Cardiac septum (tissue), 1 donor: ENCODE data around the gene PTGDS. TPM values are rescaled to one million over a fixed set of nuclear protein-coding genes. Genes with fewer than 3 reads are reported as not detected.

Experiments
- DNase-seq: peaks from one replicate; pipeline ENCODE4 v3.0.0-alpha.2; 2020; ENCODE audit warnings: low spot score
- intact Hi-C: fragments of 100-400 bp; cut with DNase I; formaldehyde crosslinking; loops from one replicate; pipeline ENCODE4 v1.14.0; 2022
- total RNA-seq: library from RNA; stranded (reverse); fragmentation: NEBNext Ultra II Directional; extraction: Animal tissue kit (Norgen Biotek cat#: 25700); gene quantifications from one replicate; pipeline ENCODE4 v1.2.1, GENCODE V29; 2021
- donor health status: DM: no; HTN: no; CAD: no.

PTGDS gene
- total RNA-seq, 1 donor from 2014 or later, result 1,323 TPM

GRCh38 chr9:136944519-136945332 lies 32.6 kb upstream of the PTGDS start, which contains the start of the genes C8G and FBXW5:
Gene C8G, plus strand, starts transcription at chr9:136945243. Its CDS starts 78 bp downstream, at chr9:136945321.
Gene FBXW5, minus strand, starts transcription at chr9:136944738. Its CDS starts 655 bp downstream, at chr9:136944083.
- intact Hi-C loops, result loop anchor here (2.0 to 5.0 kb wide), 3 partner anchors 42 to 154 kb away; partner anchors contain the start of genes TMEM141 and TRAF2
- peak; percentile 98 for DNase-seq

GRCh38 chr9:136945333-136946227 lies 31.7 kb upstream of the PTGDS start:
- intact Hi-C loops, result loop anchor here (2.0 kb wide), 2 partner anchors 43 to 155 kb away; partner anchors contain the start of gene TMEM141
- DNase-seq, result no peak

GRCh38 chr9:136946228-136947027 lies 30.9 kb upstream of the PTGDS start:
- DNase-seq, result no peak
- intact Hi-C loops, result no loop called here

- intact Hi-C loops, result no loop called here
- DNase-seq, result no peak
Measured at GRCh38 chr9:136947028-136947891, 30.0 kb upstream of the PTGDS start.

- no peak for DNase-seq
- intact Hi-C loops, result loop anchor here (2.0 kb wide), 1 partner anchor 87 kb away; no protein-coding TSS in a partner anchor
Measured at GRCh38 chr9:136947955-136948510, 29.3 kb upstream of the PTGDS start.

GRCh38 chr9:136949239-136949816 lies 28.0 kb upstream of the PTGDS start:
- no peak for DNase-seq
- intact Hi-C loops, result loop anchor here (2.0 kb wide), 1 partner anchor 85 kb away; no protein-coding TSS in a partner anchor

GRCh38 chr9:136949817-136950655 lies 27.3 kb upstream of the PTGDS start:
- intact Hi-C loops, result loop anchor here (2.0 kb wide), 1 partner anchor 85 kb away; no protein-coding TSS in a partner anchor
- peak; percentile 98 for DNase-seq

- intact Hi-C loops, result no loop called here
- no peak for DNase-seq
Measured at GRCh38 chr9:136950656-136951276, 26.5 kb upstream of the PTGDS start.

- no peak for DNase-seq
- intact Hi-C loops, result loop anchor here (2.0 kb wide), 1 partner anchor 23 kb away; no protein-coding TSS in a partner anchor
Measured at GRCh38 chr9:136951541-136952320, 25.6 kb upstream of the PTGDS start, which contains the start of gene LCN12. Gene LCN12, plus strand, starts transcription at chr9:136952273. Its CDS starts 55 bp downstream, at chr9:136952328.

- intact Hi-C loops, result loop anchor here (2.0 kb wide), 1 partner anchor 22 kb away; no protein-coding TSS in a partner anchor
- no peak for DNase-seq
Measured at GRCh38 chr9:136952321-136952850, 24.9 kb upstream of the PTGDS start.

GRCh38 chr9:136952876-136953770 lies 24.2 kb upstream of the PTGDS start:
- DNase-seq, result no peak
- intact Hi-C loops, result loop anchor here (2.0 kb wide), 1 partner anchor 22 kb away; no protein-coding TSS in a partner anchor

- intact Hi-C loops, result loop anchor here (2.0 kb wide), 1 partner anchor 21 kb away; no protein-coding TSS in a partner anchor
- DNase-seq, result no peak
Measured at GRCh38 chr9:136953771-136954269, 23.5 kb upstream of the PTGDS start.

GRCh38 chr9:136954270-136955083 lies 22.8 kb upstream of the PTGDS start:
- DNase-seq, result no peak
- intact Hi-C loops, result no loop called here
